GM23248 (cell line): ENCODE data around the gene PLVAP.

Experiments
- EZH2 ChIP-seq: fragments of 200-600 bp; sonication (generic); IDR thresholded peaks from 2 replicates; pipeline ENCODE4 v1.6.1; 2018; ENCODE audit warnings: antibody characterized with exemption, mild to moderate bottlenecking; ENCODE audit not compliant: insufficient read depth, poor library complexity, severe bottlenecking
- EZH2phosphoT487 ChIP-seq: fragments of 200-600 bp; sonication (generic); IDR thresholded peaks from 2 replicates; pipeline ENCODE4 v1.6.1; 2018; ENCODE audit warnings: antibody characterized with exemption, moderate library complexity, mild to moderate bottlenecking, low read depth; ENCODE audit not compliant: insufficient read depth

GRCh38 chr19:17332677-17333581, 44.2 kb downstream of the PLVAP start:
- TF ChIP-seq EZH2, result no peak
- TF ChIP-seq EZH2phosphoT487, result no peak
